PC-3 (cell line): Measurements from ENCODE around the gene SAPCD1. TPM values are rescaled to one million over a fixed set of nuclear protein-coding genes. Genes with fewer than 3 reads are reported as not detected.

Experiments used
- ATAC-seq: fragments of 200-7000 bp; cut with Tn5 transposase; 2 replicates; pipeline ENCODE4 v1.9.1; 2020; ENCODE audit warnings: mild to moderate bottlenecking, moderate library complexity
- BruUV-seq: library from RNA; stranded (reverse); fragments of 400-500 nt; replicated peaks from 2 replicates; lab custom pipeline; 2021; lab: Mats Ljungman, UMichigan
- CTCF ChIA-PET: fragments of 300-600 bp; sonication (Branson Sonifier 250); formaldehyde crosslinking; loops from one replicate; lab custom pipeline; 2022; ENCODE audit warnings: antibody characterized with exemption; lab: Charles Lee
- POLR2A ChIA-PET: fragments of 300-600 bp; sonication (Branson Sonifier 250); formaldehyde crosslinking; loops from one replicate; lab custom pipeline; 2022; ENCODE audit warnings: antibody characterized with exemption; ENCODE audit not compliant: unreplicated experiment; lab: Charles Lee
- DNase-seq: peaks from one replicate; pipeline ENCODE4 v3.0.0-alpha.2; 2015
- H2AFZ ChIP-seq: fragments of 300-600 bp; sonication (generic); 2 replicates; pipeline ENCODE4 v1.6.0; 2016; ENCODE audit warnings: antibody characterized with exemption, low read length
- H3F3A ChIP-seq: fragments of 300-600 bp; sonication (generic); one replicate; pipeline ENCODE4 v1.6.0; 2017; ENCODE audit warnings: antibody characterized with exemption, low read length, control low read depth, mild to moderate bottlenecking; ENCODE audit not compliant: unreplicated experiment
- H3K27ac ChIP-seq: fragments of 300-600 bp; sonication (generic); 2 replicates; pipeline ENCODE4 v1.5.1; 2016; ENCODE audit warnings: mild to moderate bottlenecking, low read length
- H3K27me3 ChIP-seq: fragments of 300-600 bp; sonication (generic); 2 replicates; pipeline ENCODE4 v1.6.1; 2016; ENCODE audit warnings: low read length, mixed read lengths
- H3K36me3 ChIP-seq: fragments of 300-600 bp; sonication (generic); 2 replicates; pipeline ENCODE4 v1.6.1; 2016; ENCODE audit warnings: low read depth, mixed run types, low read length, mixed read lengths
- H3K4me1 ChIP-seq: fragments of 300-600 bp; sonication (generic); 2 replicates; pipeline ENCODE4 v1.5.1; 2016; ENCODE audit warnings: low read length; ENCODE audit not compliant: insufficient read depth
- H3K4me2 ChIP-seq: fragments of 300-600 bp; sonication (generic); 2 replicates; pipeline ENCODE4 v1.6.0; 2016; ENCODE audit warnings: low read length
- H3K4me3 ChIP-seq: fragments of 300-600 bp; sonication (generic); 2 replicates; pipeline ENCODE4 v1.5.1; 2016; ENCODE audit warnings: mild to moderate bottlenecking, low read length, mixed read lengths
- H3K79me2 ChIP-seq: fragments of 300-600 bp; sonication (generic); 2 replicates; pipeline ENCODE4 v1.6.1; 2017; ENCODE audit warnings: low read length, mixed read lengths
- H3K9ac ChIP-seq: fragments of 300-600 bp; sonication (generic); 2 replicates; pipeline ENCODE4 v1.6.0; 2016; ENCODE audit warnings: mild to moderate bottlenecking, low read length
- H3K9me2 ChIP-seq: fragments of 300-600 bp; sonication (generic); replicated peaks from 2 replicates; pipeline ENCODE4 v1.6.1; 2016; ENCODE audit warnings: mixed run types, low read length, mixed read lengths
- H3K9me3 ChIP-seq: fragments of 300-600 bp; sonication (generic); 2 replicates; pipeline ENCODE4 v1.6.1; 2016; ENCODE audit warnings: low read length, mixed read lengths
- H4K20me1 ChIP-seq: fragments of 300-600 bp; sonication (generic); 2 replicates; pipeline ENCODE4 v1.6.1; 2016; ENCODE audit warnings: low read length, mixed read lengths
- EZH2 ChIP-seq: fragments of 300-600 bp; sonication (generic); IDR thresholded peaks from one replicate; pipeline ENCODE4 v1.6.1; 2017; ENCODE audit warnings: antibody characterized with exemption, mild to moderate bottlenecking, low read length; ENCODE audit not compliant: unreplicated experiment
- EZH2phosphoT487 ChIP-seq: fragments of 300-600 bp; sonication (generic); IDR thresholded peaks from 2 replicates; pipeline ENCODE4 v1.6.1; 2018; ENCODE audit warnings: mild to moderate bottlenecking, antibody characterized with exemption, low read length, borderline replicate concordance
- intact Hi-C: fragments of 100-400 bp; cut with micrococcal nuclease; formaldehyde crosslinking; loops from 2 replicates; pipeline ENCODE4 v1.9.0; 2023
- total RNA-seq: library from RNA; depleted of rRNA; stranded (reverse); fragments of >200 nt; gene quantifications from 2 replicates; pipeline ENCODE4 v1.2.3, GENCODE V29; 2014
- TF ChIP-seq, protein P1 (sequence below): fragments of 300-600 bp; sonication (generic); conservative IDR thresholded peaks from 2 replicates; pipeline ENCODE4 v1.5.1; 2017; ENCODE audit warnings: antibody characterized with exemption, low read depth, mild to moderate bottlenecking, low read length

Gene SAPCD1
- total RNA-seq, 1 experiment from 2014 or later: 4.2 TPM

DNA sequence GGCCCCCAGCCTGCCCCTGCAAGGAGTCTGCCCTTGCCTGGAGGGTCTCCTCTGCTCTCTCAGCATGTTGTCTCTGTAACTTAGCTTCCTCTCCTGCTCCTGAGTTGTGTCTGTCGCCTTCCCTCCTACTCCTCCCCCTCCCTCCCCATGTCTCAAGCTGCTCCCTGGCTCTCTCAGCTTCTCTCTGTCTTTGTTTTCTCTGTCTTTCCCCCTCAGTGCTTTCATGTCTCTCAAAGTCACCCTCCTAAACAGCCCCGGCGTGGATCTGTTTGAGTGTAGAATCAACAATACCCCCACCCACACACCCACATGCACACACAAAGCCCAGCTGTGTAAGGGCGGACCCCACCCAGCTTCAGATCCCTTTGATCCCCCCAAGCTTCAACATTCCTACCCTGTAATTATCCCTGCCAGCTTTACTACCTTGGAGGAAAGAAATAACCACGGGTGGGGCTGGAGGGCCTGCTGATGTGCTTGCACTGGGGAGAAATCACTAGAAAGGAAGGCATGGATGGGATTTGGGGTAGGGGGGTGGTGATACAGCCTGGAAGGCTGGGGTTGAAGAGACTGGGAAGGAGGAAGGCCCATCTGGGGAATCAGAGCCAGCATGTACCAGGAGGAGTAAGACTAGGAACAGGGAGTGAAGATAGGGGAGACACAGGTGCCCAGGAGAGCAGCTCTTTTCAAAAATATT lies 48.3 kb upstream of the SAPCD1 start:
- CTCF ChIA-PET: interaction anchor here (0.6 kb wide), 1 partner anchor 31 kb away, joined by 4 read pairs; no protein-coding TSS in a partner anchor
- no peak for ATAC-seq
- no peak overlapping the region for H3K9ac ChIP-seq

DNA sequence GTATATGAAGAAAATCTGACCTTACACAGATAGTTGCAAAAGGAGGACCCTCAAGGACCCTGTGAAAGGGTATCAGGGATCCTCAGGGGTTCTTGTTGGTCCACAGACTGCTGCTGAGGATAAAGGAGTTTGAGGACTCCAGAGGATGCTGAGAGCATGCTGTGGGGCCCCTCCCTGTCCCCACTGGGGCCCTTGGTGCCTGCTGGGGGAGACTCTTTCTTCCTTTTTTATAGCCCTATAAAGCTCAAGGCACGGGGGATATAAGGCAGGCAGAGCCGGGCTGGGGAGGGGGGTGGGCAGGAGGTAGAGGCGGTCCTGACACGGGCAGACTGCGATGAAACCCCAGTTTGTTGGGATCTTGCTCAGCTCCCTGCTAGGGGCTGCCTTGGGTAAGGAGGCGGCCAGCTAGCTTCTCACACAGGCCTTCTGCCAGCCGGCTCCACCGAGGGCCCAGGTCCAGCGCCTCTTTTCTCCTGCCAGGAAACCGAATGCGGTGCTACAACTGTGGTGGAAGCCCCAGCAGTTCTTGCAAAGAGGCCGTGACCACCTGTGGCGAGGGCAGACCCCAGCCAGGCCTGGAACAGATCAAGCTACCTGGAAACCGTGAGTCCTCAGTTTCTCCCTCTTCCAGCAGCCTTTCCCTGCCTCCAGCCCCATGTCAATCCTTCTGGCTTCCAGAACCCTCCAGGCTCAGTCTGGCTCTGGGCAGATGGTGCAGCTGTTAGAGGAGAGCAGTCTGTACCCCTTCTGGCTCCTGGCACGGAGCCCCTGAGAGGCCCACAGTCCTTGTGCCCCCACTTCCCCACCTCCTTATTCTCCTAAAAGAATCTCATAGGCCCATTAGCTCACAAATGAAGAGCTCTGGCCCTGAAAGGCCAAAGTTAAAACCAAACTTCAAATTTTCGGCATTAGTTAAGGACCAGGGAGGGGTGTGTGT lies 47.2 kb upstream of the SAPCD1 start, which contains the start of gene LY6G6D:
Gene LY6G6D, plus strand, starts transcription at position 327 of the 937 bp plus-strand sequence. Its CDS starts 8 bp downstream, at position 335.
- ChIA-PET POLR2A (no interaction called here), CTCF (no interaction called here)
- no peak within 1 kb of the TSS for H2AFZ ChIP-seq
- intact Hi-C loops: loop anchor here (10.0 kb wide), 1 partner anchor 50 kb away; the partner anchor contains the start of gene SAPCD1
- TF ChIP-seq EZH2 (no peak), EZH2phosphoT487 (no peak)
- TF ChIP-seq, protein P1, sequence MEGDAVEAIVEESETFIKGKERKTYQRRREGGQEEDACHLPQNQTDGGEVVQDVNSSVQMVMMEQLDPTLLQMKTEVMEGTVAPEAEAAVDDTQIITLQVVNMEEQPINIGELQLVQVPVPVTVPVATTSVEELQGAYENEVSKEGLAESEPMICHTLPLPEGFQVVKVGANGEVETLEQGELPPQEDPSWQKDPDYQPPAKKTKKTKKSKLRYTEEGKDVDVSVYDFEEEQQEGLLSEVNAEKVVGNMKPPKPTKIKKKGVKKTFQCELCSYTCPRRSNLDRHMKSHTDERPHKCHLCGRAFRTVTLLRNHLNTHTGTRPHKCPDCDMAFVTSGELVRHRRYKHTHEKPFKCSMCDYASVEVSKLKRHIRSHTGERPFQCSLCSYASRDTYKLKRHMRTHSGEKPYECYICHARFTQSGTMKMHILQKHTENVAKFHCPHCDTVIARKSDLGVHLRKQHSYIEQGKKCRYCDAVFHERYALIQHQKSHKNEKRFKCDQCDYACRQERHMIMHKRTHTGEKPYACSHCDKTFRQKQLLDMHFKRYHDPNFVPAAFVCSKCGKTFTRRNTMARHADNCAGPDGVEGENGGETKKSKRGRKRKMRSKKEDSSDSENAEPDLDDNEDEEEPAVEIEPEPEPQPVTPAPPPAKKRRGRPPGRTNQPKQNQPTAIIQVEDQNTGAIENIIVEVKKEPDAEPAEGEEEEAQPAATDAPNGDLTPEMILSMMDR: no peak
- no peaks in the 10 kb centered on the region for H4K20me1 ChIP-seq
- no peak within 1 kb of the TSS for H3K4me2 ChIP-seq
- peaks cover 26% of the 10 kb centered on the region for H3K4me1 ChIP-seq
- no peaks in the 10 kb centered on the region for H3F3A ChIP-seq
- no peaks in the 10 kb centered on the region for H3K9me3 ChIP-seq
- ATAC-seq: no peak
- no peak within 1 kb of the TSS for H3K4me3 ChIP-seq
- no peak within 1 kb of the TSS for H3K27ac ChIP-seq
- no peak within 1 kb of the TSS for H3K9ac ChIP-seq
- H3K36me3 ChIP-seq: no peaks in the 10 kb centered on the region
- BruUV-seq: no TSS peak
- no peaks in the 10 kb centered on the region for H3K27me3 ChIP-seq
- no peaks in the 10 kb centered on the region for H3K79me2 ChIP-seq
- H3K9me2 ChIP-seq: no peaks in the 10 kb centered on the region
- DNase-seq: no peak

More for the DNA sequence above, 48.3 kb upstream of the SAPCD1 start:
- Histone ChIP-seq H3K36me3 (no peaks in the 10 kb centered on the region), H3K27ac (no peak overlapping the region), H3K4me2 (no peak overlapping the region), H3K9me2 (no peaks in the 10 kb centered on the region), H3F3A (no peaks in the 10 kb centered on the region), H4K20me1 (no peaks in the 10 kb centered on the region), H3K9me3 (no peaks in the 10 kb centered on the region), H3K27me3 (no peaks in the 10 kb centered on the region), H2AFZ (no peak overlapping the region), H3K4me1 (peaks cover 19% of the 10 kb centered on the region), H3K79me2 (no peaks in the 10 kb centered on the region), H3K4me3 (no peak overlapping the region)
- BruUV-seq: no TSS peak
- DNase-seq: no peak
- TF ChIP-seq, protein P1: no peak
- TF ChIP-seq EZH2 (no peak), EZH2phosphoT487 (no peak)
- POLR2A ChIA-PET: no interaction called here
- intact Hi-C loops: loop anchor here (10.0 kb wide), 1 partner anchor 51 kb away; the partner anchor contains the start of gene SAPCD1
